ENCODE results near the gene RFX3.

GRCh38 chr9:3521966-3522365 lies 3.8 kb downstream of the RFX3 start:
- TF ChIP-seq, protein P1, sequence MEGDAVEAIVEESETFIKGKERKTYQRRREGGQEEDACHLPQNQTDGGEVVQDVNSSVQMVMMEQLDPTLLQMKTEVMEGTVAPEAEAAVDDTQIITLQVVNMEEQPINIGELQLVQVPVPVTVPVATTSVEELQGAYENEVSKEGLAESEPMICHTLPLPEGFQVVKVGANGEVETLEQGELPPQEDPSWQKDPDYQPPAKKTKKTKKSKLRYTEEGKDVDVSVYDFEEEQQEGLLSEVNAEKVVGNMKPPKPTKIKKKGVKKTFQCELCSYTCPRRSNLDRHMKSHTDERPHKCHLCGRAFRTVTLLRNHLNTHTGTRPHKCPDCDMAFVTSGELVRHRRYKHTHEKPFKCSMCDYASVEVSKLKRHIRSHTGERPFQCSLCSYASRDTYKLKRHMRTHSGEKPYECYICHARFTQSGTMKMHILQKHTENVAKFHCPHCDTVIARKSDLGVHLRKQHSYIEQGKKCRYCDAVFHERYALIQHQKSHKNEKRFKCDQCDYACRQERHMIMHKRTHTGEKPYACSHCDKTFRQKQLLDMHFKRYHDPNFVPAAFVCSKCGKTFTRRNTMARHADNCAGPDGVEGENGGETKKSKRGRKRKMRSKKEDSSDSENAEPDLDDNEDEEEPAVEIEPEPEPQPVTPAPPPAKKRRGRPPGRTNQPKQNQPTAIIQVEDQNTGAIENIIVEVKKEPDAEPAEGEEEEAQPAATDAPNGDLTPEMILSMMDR (conservative IDR thresholded peaks at IDR 0.05), result no peak
- TF ChIP-seq ZFX (IDR thresholded peaks at IDR 0.05), result no peak

Measured in C4-2B (cell line).